SK-N-SH (cell line): Measurements from ENCODE around the gene FUT7. TPM values are rescaled to one million over a fixed set of nuclear protein-coding genes. Genes with fewer than 3 reads are reported as not detected.

ENCODE experiments used
- CTCF ChIA-PET: fragments of 300-600, 350-600 bp; formaldehyde crosslinking; extraction: SDS; loops from one replicate; lab custom pipeline; 2021; lab: Yijun Ruan, JAX
- POLR2A ChIA-PET: fragments of 350-600 bp; sonication (Branson Sonifier 250); formaldehyde crosslinking; extraction: SDS; loops from one replicate; lab custom pipeline; 2020; ENCODE audit warnings: antibody characterized with exemption, inconsistent platforms; lab: Yijun Ruan, JAX
- DNase-seq: peaks from one replicate; pipeline ENCODE4 v3.0.0; 2012
- H2AFZ ChIP-seq: fragments of 200-600 bp; sonication (generic); 2 replicates; pipeline ENCODE4 v1.8.1; 2016; ENCODE audit warnings: antibody characterized with exemption, mild to moderate bottlenecking, low read depth
- H3F3A ChIP-seq: fragments of 200-600 bp; sonication (generic); replicated peaks from 2 replicates; pipeline ENCODE3; 2016; ENCODE audit warnings: antibody characterized with exemption, mild to moderate bottlenecking; ENCODE audit not compliant: insufficient read depth
- H3K27ac ChIP-seq, 2 experiments: fragments of 200-500 bp in 1 of 2; fragments of 200-600 bp in 1 of 2; sonication (Bioruptor generic) in 1 of 2; sonication (generic), shearing (Covaris generic) in 1 of 2; 2 replicates each; pipeline versions ENCODE4 v1.5.1 to v1.6.1; 2014 to 2016; ENCODE audit warnings: low read depth in 2 of 2, inconsistent platforms in 1 of 2, low read length in 1 of 2, mild to moderate bottlenecking in 1 of 2, mixed read lengths in 1 of 2
- H3K27me3 ChIP-seq: fragments of 200-600 bp; sonication (generic), shearing (Covaris generic); 2 replicates; pipeline ENCODE4 v1.6.1; 2016; ENCODE audit warnings: mixed run types; ENCODE audit not compliant: insufficient read depth
- H3K36me3 ChIP-seq, 2 experiments: fragments of 200-500 bp in 1 of 2; fragments of 200-600 bp in 1 of 2; sonication (Bioruptor generic) in 1 of 2; sonication (generic) in 1 of 2; replicated peaks in 1 of 2; 2 replicates each; pipeline versions ENCODE3 to v1.5.1; 2014 to 2016; ENCODE audit warnings: low read length in 1 of 2, mild to moderate bottlenecking in 1 of 2; ENCODE audit not compliant: insufficient read depth in 2 of 2, control insufficient read depth in 1 of 2
- H3K4me1 ChIP-seq, 2 experiments: fragments of 200-500 bp in 1 of 2; fragments of 200-600 bp in 1 of 2; sonication (Bioruptor generic) in 1 of 2; sonication (generic), shearing (Covaris generic) in 1 of 2; 2 replicates each; pipeline versions ENCODE4 v1.5.1 to v1.6.1; 2014 to 2016; ENCODE audit warnings: low read depth in 1 of 2, low read length in 1 of 2, mixed run types in 1 of 2; ENCODE audit not compliant: insufficient read depth in 2 of 2, control insufficient read depth in 1 of 2
- H3K4me2 ChIP-seq: fragments of 200-600 bp; sonication (generic), shearing (Covaris generic); 2 replicates; pipeline ENCODE4 v1.6.1; 2017; ENCODE audit warnings: mixed run types
- H3K4me3 ChIP-seq, 2 experiments: fragments of 200-500 bp in 1 of 2; fragments of 200-600 bp in 1 of 2; sonication (Bioruptor generic) in 1 of 2; sonication (generic), shearing (Covaris generic) in 1 of 2; 2 replicates each; pipeline versions ENCODE4 v1.5.1 to v1.8.1; 2014 to 2016; ENCODE audit warnings: low read depth in 2 of 2, inconsistent platforms in 1 of 2, low read length in 1 of 2, mild to moderate bottlenecking in 1 of 2, mixed read lengths in 1 of 2, moderate library complexity in 1 of 2
- H3K79me2 ChIP-seq: fragments of 200-600 bp; sonication (generic); 2 replicates; pipeline ENCODE4 v1.8.1; 2017; ENCODE audit warnings: mild to moderate bottlenecking; ENCODE audit not compliant: insufficient read depth
- H3K9ac ChIP-seq: fragments of 200-600 bp; sonication (generic); 2 replicates; pipeline ENCODE4 v1.6.1; 2017; ENCODE audit warnings: mixed run types
- H3K9me2 ChIP-seq: fragments of 200-600 bp; sonication (generic); 2 replicates; pipeline ENCODE4 v1.6.1; 2017; ENCODE audit warnings: mixed run types
- H3K9me3 ChIP-seq: fragments of 200-600 bp; sonication (generic); 2 replicates; pipeline ENCODE4 v1.6.1; 2017; ENCODE audit warnings: mixed run types, mild to moderate bottlenecking, moderate library complexity
- H4K20me1 ChIP-seq: fragments of 200-600 bp; sonication (generic); 2 replicates; pipeline ENCODE4 v1.6.1; 2017; ENCODE audit warnings: mild to moderate bottlenecking, mixed run types; ENCODE audit not compliant: insufficient read depth
- ELF1 ChIP-seq: IDR thresholded peaks from 2 replicates; pipeline ENCODE4 v1.4.0; 2012
- EZH2phosphoT487 ChIP-seq: fragments of 200-600 bp; sonication (generic); IDR thresholded peaks from 2 replicates; pipeline ENCODE4 v1.6.1; 2017; ENCODE audit warnings: low read depth, mixed run types, mild to moderate bottlenecking, antibody characterized with exemption, moderate library complexity, borderline replicate concordance
- JUND ChIP-seq: IDR thresholded peaks from 2 replicates; pipeline ENCODE4 v1.4.0; 2012
- NFIC ChIP-seq: IDR thresholded peaks from 2 replicates; pipeline ENCODE4 v1.4.0; 2012; ENCODE audit warnings: borderline replicate concordance
- RAD21 ChIP-seq: IDR thresholded peaks from 2 replicates; pipeline ENCODE4 v1.6.1; 2012; ENCODE audit warnings: mild to moderate bottlenecking, low read length
- REST ChIP-seq: IDR thresholded peaks from 2 replicates; pipeline ENCODE4 v1.6.1; 2012; ENCODE audit warnings: mild to moderate bottlenecking, low read depth, low read length, moderate library complexity
- RXRA ChIP-seq: IDR thresholded peaks from 2 replicates; pipeline ENCODE4 v1.4.0; 2012; ENCODE audit warnings: low read depth, mild to moderate bottlenecking, borderline replicate concordance
- SIN3A ChIP-seq: IDR thresholded peaks from 2 replicates; pipeline ENCODE4 v1.6.1; 2012; ENCODE audit warnings: low read depth, mild to moderate bottlenecking, low read length, moderate library complexity, borderline replicate concordance
- TAF1 ChIP-seq: IDR thresholded peaks from 2 replicates; pipeline ENCODE4 v1.6.1; 2012; ENCODE audit warnings: low read depth, mild to moderate bottlenecking, low read length, moderate library complexity, borderline replicate concordance
- USF1 ChIP-seq: IDR thresholded peaks from 2 replicates; pipeline ENCODE4 v1.4.0; 2012; ENCODE audit warnings: low read depth, borderline replicate concordance
- YY1 ChIP-seq: IDR thresholded peaks from 2 replicates; pipeline ENCODE4 v1.4.0; 2012; ENCODE audit warnings: low read depth, mild to moderate bottlenecking
- WGBS: methylation state at CpG from one replicate; pipeline ENCODE4 v1.1.6; 2017; ENCODE audit warnings: low lambda C conversion rate; 5-methylcytosine and 5-hydroxymethylcytosine counted together
- polyA plus RNA-seq, 3 experiments: library from polyadenylated mRNA; depleted of rRNA; stranded (reverse); fragments of >200 nt; gene quantifications; 2 replicates each; pipeline ENCODE4 v1.2.3, GENCODE V29; 2012

The FUT7 gene
- polyA plus RNA-seq, 1 of the 3 experiments (the other 2 are of a cell fraction) = not detected

- POLR2A ChIA-PET = no interaction called here
- no peaks in the 10 kb centered on the region for H3K9me2 ChIP-seq
- H4K20me1 ChIP-seq = no peaks in the 10 kb centered on the region
- peaks cover 0 to 27% of the 10 kb centered on the region in 2 experiments; a peak in 2 of 4 replicates for H3K4me1 ChIP-seq
- H3K36me3 ChIP-seq = no peaks in the 10 kb centered on the region
- H3K9ac ChIP-seq = no peak overlapping the region
- no peak overlapping the region for H3K4me3 ChIP-seq
- 91% methylated on average over 9 of the region's 9 CpGs for WGBS
- TF ChIP-seq YY1 (no peak), REST (no peak), SIN3A (no peak), JUND (no peak), NFIC (no peak), USF1 (no peak), RXRA (no peak), TAF1 (no peak)
- H3K27ac ChIP-seq = no peak overlapping the region
- H3K9me3 ChIP-seq = no peaks in the 10 kb centered on the region
- H2AFZ ChIP-seq = no peak overlapping the region
- H3K27me3 ChIP-seq = no peaks in the 10 kb centered on the region
- no peak for DNase-seq
- H3F3A ChIP-seq = no peaks in the 10 kb centered on the region
- CTCF ChIA-PET = interaction anchor here (1.0 to 19.8 kb wide), 3 partner anchors 7 to 29 kb away, joined by 4 to 803 read pairs (median 803); partner anchors contain the start of genes ENTPD2, NPDC1 and SAPCD2
- no peaks in the 10 kb centered on the region for H3K79me2 ChIP-seq
- no peak overlapping the region for H3K4me2 ChIP-seq
Measured at GRCh38 chr9:137058521-137059234, 26.8 kb upstream of the FUT7 start.

- Histone ChIP-seq H3K79me2 (no peaks in the 10 kb centered on the region), H3K27ac (no peak overlapping the region), H4K20me1 (no peaks in the 10 kb centered on the region), H3K4me3 (no peak overlapping the region), H3K27me3 (no peaks in the 10 kb centered on the region), H3K36me3 (no peaks in the 10 kb centered on the region), H3K4me1 (peaks cover 0 to 29% of the 10 kb centered on the region in 2 experiments; a peak in 2 of 4 replicates), H2AFZ (no peak overlapping the region), H3K9ac (no peak overlapping the region), H3F3A (no peaks in the 10 kb centered on the region), H3K4me2 (no peak overlapping the region), H3K9me2 (no peaks in the 10 kb centered on the region), H3K9me3 (no peaks in the 10 kb centered on the region)
- ChIA-PET CTCF (interaction anchor here (1.0 to 19.8 kb wide), 3 partner anchors 7 to 28 kb away, joined by 4 to 803 read pairs (median 803); partner anchors contain the start of genes ENTPD2, NPDC1 and SAPCD2), POLR2A (no interaction called here)
- TF ChIP-seq EZH2phosphoT487 = no peak
- TF ChIP-seq ELF1 = no peak
- no peak for TF ChIP-seq RAD21
- 81% methylated on average over 13 of the region's 16 CpGs for WGBS
- no peak for DNase-seq
Measured at GRCh38 chr9:137057545-137057944, 25.7 kb upstream of the FUT7 start.
